Left ventricle myocardium inferior (tissue), 1 donor: ENCODE data around the gene PCDHGA10. TPM values are rescaled to one million over a fixed set of nuclear protein-coding genes. Genes with fewer than 3 reads are reported as not detected.
A peak's percentile ranks its signal among the peaks of the same experiment; 100 is the strongest.

ENCODE experiments used
- DNase-seq: peaks from one replicate; pipeline ENCODE4 v3.0.0-alpha.2; 2020
- H3K27ac ChIP-seq: fragments of 200-600 bp; replicated peaks from 2 replicates; pipeline ENCODE4 v1.8.0; 2021
- H3K27me3 ChIP-seq: fragments of 200-600 bp; 2 replicates; pipeline ENCODE4 v1.8.0; 2021; ENCODE audit warnings: low read depth
- H3K36me3 ChIP-seq: fragments of 200-600 bp; 2 replicates; pipeline ENCODE4 v1.8.0; 2021
- H3K4me1 ChIP-seq: fragments of 200-600 bp; 2 replicates; pipeline ENCODE4 v1.8.0; 2021
- H3K4me3 ChIP-seq: fragments of 200-600 bp; 2 replicates; pipeline ENCODE4 v1.8.0; 2021; ENCODE audit warnings: mild to moderate bottlenecking, moderate library complexity
- H3K9me3 ChIP-seq: fragments of 200-600 bp; replicated peaks from 2 replicates; pipeline ENCODE4 v1.8.0; 2021
- CTCF ChIP-seq: fragments of 200-600 bp; IDR thresholded peaks from 2 replicates; pipeline ENCODE4 v1.8.0; 2021; ENCODE audit warnings: antibody characterized with exemption, mild to moderate bottlenecking, borderline replicate concordance
- intact Hi-C: fragments of 100-400 bp; cut with micrococcal nuclease; formaldehyde crosslinking; loops from one replicate; pipeline ENCODE4 v1.11.0; 2022
- total RNA-seq: library from RNA; stranded (reverse); fragmentation: NEBNext Ultra II Directional; extraction: Animal tissue kit (Norgen Biotek cat#: 25700); gene quantifications from one replicate; pipeline ENCODE4 v1.2.1, GENCODE V29; 2021
- donor health status: DM: no; HTN: yes; CAD: no; lungs with severe emphysema.

The PCDHGA10 gene
- total RNA-seq, 1 donor from 2014 or later = 5.0 TPM

- Histone ChIP-seq H3K27ac (no peak overlapping the region), H3K36me3 (peaks cover 18% of the 10 kb centered on the region), H3K4me1 (peaks cover 23% of the 10 kb centered on the region), H3K9me3 (peaks cover 92% of the 10 kb centered on the region), H3K27me3 (no peaks in the 10 kb centered on the region), H3K4me3 (no peak overlapping the region)
- TF ChIP-seq CTCF = no peak
- DNase-seq = no peak
- intact Hi-C loops = no loop called here
Observed at GRCh38 chr5:141440341-141440740, 27.6 kb downstream of the PCDHGA10 start.

GRCh38 chr5:141441571-141442170 lies 28.9 kb downstream of the PCDHGA10 start:
- H3K4me1 ChIP-seq = peaks cover 35% of the 10 kb centered on the region
- peak overlapping the region; percentile 17 for H3K4me3 ChIP-seq
- H3K9me3 ChIP-seq = peaks cover 83% of the 10 kb centered on the region
- H3K36me3 ChIP-seq = peaks cover 19% of the 10 kb centered on the region
- no peak for TF ChIP-seq CTCF
- peak; percentile 58 for DNase-seq
- H3K27ac ChIP-seq = no peak overlapping the region
- H3K27me3 ChIP-seq = no peaks in the 10 kb centered on the region
- intact Hi-C loops = no loop called here

- Histone ChIP-seq H3K4me3 (no peak overlapping the region), H3K27me3 (no peaks in the 10 kb centered on the region), H3K36me3 (peaks cover 15% of the 10 kb centered on the region), H3K4me1 (no peaks in the 10 kb centered on the region), H3K27ac (no peak overlapping the region), H3K9me3 (peaks cover 10% of the 10 kb centered on the region)
- intact Hi-C loops = no loop called here
- no peak for DNase-seq
- no peak for TF ChIP-seq CTCF
Observed at GRCh38 chr5:141465351-141465750, 52.6 kb downstream of the PCDHGA10 start.

Other genes with a start within 250 kb of the PCDHGA10 start
- 0.55 TPM for gene PCDHB7, start 240.3 kb upstream of the PCDHGA10 start, total RNA-seq
- 2.1 TPM for gene PCDHB8, start 235.2 kb upstream of the PCDHGA10 start, total RNA-seq
- gene PCDHB16, start 230.6 kb upstream of the PCDHGA10 start, total RNA-seq = 1.4 TPM
- 1.2 TPM for gene PCDHB9, start 225.8 kb upstream of the PCDHGA10 start, total RNA-seq
- gene PCDHB10, start 220.6 kb upstream of the PCDHGA10 start, total RNA-seq = 0.63 TPM
- gene PCDHB11, start 213.4 kb upstream of the PCDHGA10 start, total RNA-seq = 0.77 TPM
- gene PCDHB12, start 204.3 kb upstream of the PCDHGA10 start, total RNA-seq = 0.69 TPM
- gene PCDHB13, start 199.1 kb upstream of the PCDHGA10 start, total RNA-seq = 2.5 TPM
- gene PCDHB14, start 189.6 kb upstream of the PCDHGA10 start, total RNA-seq = 1.9 TPM
- gene PCDHB15, start 167.6 kb upstream of the PCDHGA10 start, total RNA-seq = 2.8 TPM
- not detected for gene SLC25A2, start 108.9 kb upstream of the PCDHGA10 start, total RNA-seq
- 108 TPM for gene TAF7, start 92.2 kb upstream of the PCDHGA10 start, total RNA-seq
- gene PCDHGA1, start 82.5 kb upstream of the PCDHGA10 start, total RNA-seq = 3.1 TPM
- 7.8 TPM for gene PCDHGA2, start 74.2 kb upstream of the PCDHGA10 start, total RNA-seq
- gene PCDHGA3, start 69.2 kb upstream of the PCDHGA10 start, total RNA-seq = 12.2 TPM
- 5.7 TPM for gene PCDHGB1, start 62.9 kb upstream of the PCDHGA10 start, total RNA-seq
- gene PCDHGA4, start 58.0 kb upstream of the PCDHGA10 start, total RNA-seq = 7.3 TPM
- 8.8 TPM for gene PCDHGB2, start 53.0 kb upstream of the PCDHGA10 start, total RNA-seq
- 4.9 TPM for gene PCDHGA5, start 48.8 kb upstream of the PCDHGA10 start, total RNA-seq
- gene PCDHGB3, start 42.7 kb upstream of the PCDHGA10 start, total RNA-seq = 6.3 TPM
- 5.6 TPM for gene PCDHGA6, start 39.1 kb upstream of the PCDHGA10 start, total RNA-seq
- 5.8 TPM for gene PCDHGA7, start 30.2 kb upstream of the PCDHGA10 start, total RNA-seq
- 4.2 TPM for gene PCDHGB4, start 25.3 kb upstream of the PCDHGA10 start, total RNA-seq
- gene PCDHGA8, start 20.4 kb upstream of the PCDHGA10 start, total RNA-seq = 8.5 TPM
- gene PCDHGB5, start 15.0 kb upstream of the PCDHGA10 start, total RNA-seq = 6.0 TPM
- 3.9 TPM for gene PCDHGA9, start 10.2 kb upstream of the PCDHGA10 start, total RNA-seq
- gene PCDHGB6, start 5.0 kb upstream of the PCDHGA10 start, total RNA-seq = 5.0 TPM
- 7.9 TPM for gene PCDHGB7, start 4.7 kb downstream of the PCDHGA10 start, total RNA-seq
- gene PCDHGA11, start 8.1 kb downstream of the PCDHGA10 start, total RNA-seq = 3.8 TPM
- gene PCDHGA12, start 17.5 kb downstream of the PCDHGA10 start, total RNA-seq = 4.8 TPM
- gene PCDHGC3, start 63.0 kb downstream of the PCDHGA10 start, total RNA-seq = 15.6 TPM
- gene PCDHGC4, start 72.0 kb downstream of the PCDHGA10 start, total RNA-seq = 1.8 TPM
- gene PCDHGC5, start 76.1 kb downstream of the PCDHGA10 start, total RNA-seq = 2.9 TPM
- gene DIAPH1, start 206.0 kb downstream of the PCDHGA10 start, total RNA-seq = 53.1 TPM
- gene HDAC3, start 223.9 kb downstream of the PCDHGA10 start, total RNA-seq = 27.4 TPM
- gene RELL2, start 224.0 kb downstream of the PCDHGA10 start, total RNA-seq = 1.0 TPM
- 4.7 TPM for gene FCHSD1, start 238.4 kb downstream of the PCDHGA10 start, total RNA-seq